GM19324 (cell line): ENCODE data around the gene LCMT1.
"Not testable (repeated sequence)": the region's sequence is repeated elsewhere in the genome, so short reads cannot be mapped to it uniquely, and the experiment has no call there.

Experiments used
- ATAC-seq: cut with Tn5 transposase; IDR thresholded peaks from one replicate; pipeline ENCODE4 v1.9.1; 2021; ENCODE audit warnings: mild to moderate bottlenecking, moderate library complexity; ENCODE audit not compliant: unreplicated experiment, low FRiP score

LCMT1 gene

GRCh38 chr16:25135254-25135878 lies 23.8 kb downstream of the LCMT1 start:
- ATAC-seq: no peak

- no peak for ATAC-seq
These were observed 26.6 kb downstream of the LCMT1 start for GRCh38 chr16:25138130-25138529.

- ATAC-seq: no peak
These were observed 28.9 kb downstream of the LCMT1 start for GRCh38 chr16:25140459-25140858.

- no peak for ATAC-seq
These were observed 30.1 kb downstream of the LCMT1 start for GRCh38 chr16:25141648-25142047.

- no peak for ATAC-seq
These were observed 32.4 kb downstream of the LCMT1 start for GRCh38 chr16:25143928-25144327.

GRCh38 chr16:25148568-25149215 lies 37.1 kb downstream of the LCMT1 start:
- no peak for ATAC-seq

- ATAC-seq: no peak
These were observed 40.5 kb downstream of the LCMT1 start for GRCh38 chr16:25151996-25152395.

- no peak for ATAC-seq
These were observed 44.3 kb downstream of the LCMT1 start for GRCh38 chr16:25155553-25156460.

DNA sequence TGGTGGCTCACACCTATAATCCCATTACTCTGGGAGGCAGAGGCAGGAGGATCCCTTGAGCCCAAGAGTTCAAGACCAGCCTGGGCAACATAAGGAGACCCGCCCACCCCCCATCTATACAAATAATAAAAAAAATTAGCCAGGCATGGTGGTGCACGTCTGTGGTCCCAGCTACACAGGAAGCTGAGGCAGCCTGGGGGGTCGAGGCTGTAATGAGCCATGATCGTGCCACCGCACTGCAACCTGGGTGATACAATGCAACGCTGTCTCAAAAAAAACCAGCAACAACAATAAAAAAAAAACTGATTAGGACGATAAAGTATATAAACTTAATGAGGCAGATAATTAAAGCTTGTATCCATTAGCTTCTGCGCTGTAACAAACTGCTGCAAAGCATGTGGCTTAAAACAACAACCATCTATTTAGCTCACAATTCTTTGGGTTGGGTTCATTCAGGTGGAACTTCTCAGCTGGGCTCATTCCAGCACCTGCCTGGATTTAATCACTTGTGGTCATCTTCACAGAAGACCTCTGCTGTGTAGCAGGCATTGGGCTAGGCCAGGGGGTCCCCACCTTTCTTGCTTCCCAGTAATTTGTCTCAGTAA lies 45.8 kb downstream of the LCMT1 start:
- ATAC-seq: no peak

GRCh38 chr16:25158401-25158800 lies 46.9 kb downstream of the LCMT1 start:
- ATAC-seq: no peak

GRCh38 chr16:25161753-25162367 lies 50.3 kb downstream of the LCMT1 start:
- ATAC-seq: no peak

DNA sequence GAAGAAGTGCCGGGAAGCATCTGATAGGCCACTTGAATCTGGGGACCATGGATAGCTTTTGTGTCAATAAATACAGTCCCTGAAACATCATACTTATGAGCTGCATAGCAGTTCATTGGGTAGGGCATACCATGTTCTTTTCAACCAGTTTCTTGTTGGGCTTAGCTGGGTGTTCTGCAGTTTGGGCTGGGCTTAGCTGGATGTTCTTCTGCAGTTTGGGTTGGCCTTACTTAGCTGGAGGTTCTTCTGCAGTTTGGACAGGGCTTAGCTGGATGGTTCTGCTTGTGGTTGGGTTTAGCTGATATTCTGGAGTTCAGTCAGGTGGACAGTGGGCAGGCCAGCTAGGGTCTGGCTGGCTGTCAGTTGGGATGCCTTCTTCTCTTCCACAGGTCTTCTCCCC lies 52.1 kb downstream of the LCMT1 start:
- ATAC-seq: no peak

- ATAC-seq: no peak
These were observed 53.7 kb downstream of the LCMT1 start for GRCh38 chr16:25165284-25165683.

- not testable (repeated sequence) for ATAC-seq
These were observed 56.4 kb downstream of the LCMT1 start for GRCh38 chr16:25167920-25168319.

GRCh38 chr16:25171390-25171789 lies 59.8 kb downstream of the LCMT1 start:
- ATAC-seq: no peak

GRCh38 chr16:25172831-25173230 lies 61.3 kb downstream of the LCMT1 start:
- ATAC-seq: no peak

DNA sequence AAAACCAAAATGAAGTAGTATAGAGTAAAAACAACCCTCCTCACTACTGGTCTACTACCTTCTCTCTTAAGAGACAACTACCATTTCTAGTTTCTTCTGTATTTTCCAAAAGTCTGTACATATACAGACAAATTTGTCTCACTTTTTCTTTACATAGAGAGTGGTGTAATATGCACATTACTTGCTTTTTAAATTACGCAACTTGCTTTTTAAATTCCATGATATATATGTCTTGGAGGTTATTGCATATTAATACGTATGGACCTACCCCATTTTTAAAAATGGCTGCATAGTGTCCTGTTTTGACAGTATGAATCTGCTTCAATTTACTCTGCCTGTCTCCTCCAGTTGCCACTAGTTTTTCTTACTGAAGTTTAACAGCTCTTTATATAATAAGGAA lies 62.7 kb downstream of the LCMT1 start:
- no peak for ATAC-seq

GRCh38 chr16:25176136-25176535 lies 64.6 kb downstream of the LCMT1 start:
- no peak for ATAC-seq

DNA sequence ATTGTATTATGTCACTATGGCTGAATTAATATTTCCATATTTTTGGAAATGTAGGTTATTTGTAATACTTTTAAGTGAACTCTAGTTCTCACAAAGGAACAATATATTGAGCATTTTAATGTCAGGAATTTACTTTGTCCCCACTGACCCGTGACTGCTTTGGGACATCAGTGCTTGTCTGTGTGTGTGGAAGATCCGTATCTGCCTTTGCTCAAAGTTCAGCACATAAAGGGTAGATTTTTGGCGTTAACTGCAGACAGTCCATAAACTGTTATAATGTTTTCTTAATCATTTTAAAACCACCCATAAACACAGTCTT lies 65.9 kb downstream of the LCMT1 start:
- ATAC-seq: no peak

DNA sequence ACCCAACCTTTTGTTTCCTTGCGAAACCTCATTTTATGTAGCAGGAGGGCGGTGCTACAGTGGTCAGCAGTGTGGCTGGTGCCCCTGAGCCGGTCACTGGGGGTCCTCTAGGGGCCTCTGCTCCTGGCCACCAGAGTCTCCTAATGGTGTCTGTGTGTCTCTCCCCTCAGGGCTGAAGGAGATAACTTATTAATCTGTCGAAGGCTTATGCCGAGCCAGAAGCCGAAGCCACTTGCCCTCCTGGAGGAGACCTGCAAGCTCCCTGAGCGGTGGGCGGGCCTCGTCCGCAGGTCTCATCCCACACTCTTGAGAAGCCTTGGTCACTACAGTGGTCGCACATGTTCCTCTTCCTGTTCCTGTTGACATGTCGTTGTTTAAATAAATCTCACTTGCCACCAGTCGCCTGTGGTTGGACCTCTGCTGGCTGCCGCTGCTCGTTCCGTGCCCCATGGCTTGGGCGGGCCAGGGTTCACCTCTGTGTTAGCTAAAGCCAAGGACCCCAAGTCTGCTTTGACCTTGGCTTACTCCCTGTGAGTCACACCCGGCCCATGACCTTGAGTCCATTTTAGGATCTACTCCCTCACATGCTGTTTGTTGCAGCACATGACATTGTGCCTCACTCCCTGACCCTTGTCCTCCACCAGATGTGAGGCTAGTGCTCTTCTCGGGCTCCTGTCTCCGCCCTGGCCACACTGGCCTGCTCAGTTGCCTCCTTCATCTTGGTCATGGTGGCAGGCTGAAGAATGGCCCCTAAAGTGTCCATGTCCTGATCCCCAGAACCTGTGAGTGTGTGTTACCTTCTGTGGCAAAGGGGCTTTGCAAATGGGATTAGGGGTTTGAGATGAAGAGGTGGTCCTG lies 66.5 kb downstream of the LCMT1 start:
- no peak for ATAC-seq
